Upper lobe of left lung (tissue), 4 donors: ENCODE measurements around the gene ALDH3A2.

Experiments
- EP300 ChIP-seq, 4 donors: sonication (generic); formaldehyde crosslinking; IDR thresholded peaks; one replicate each; pipeline ENCODE4 v1.5.1; 2017; ENCODE audit warnings: antibody characterized with exemption in 4 of 4, control low read depth in 2 of 4
- POLR2AphosphoS5 ChIP-seq, 2 donors: sonication (generic); formaldehyde crosslinking; IDR thresholded peaks; one replicate each; pipeline ENCODE4 v1.5.1; 2017; ENCODE audit warnings: antibody characterized with exemption in 2 of 2

DNA sequence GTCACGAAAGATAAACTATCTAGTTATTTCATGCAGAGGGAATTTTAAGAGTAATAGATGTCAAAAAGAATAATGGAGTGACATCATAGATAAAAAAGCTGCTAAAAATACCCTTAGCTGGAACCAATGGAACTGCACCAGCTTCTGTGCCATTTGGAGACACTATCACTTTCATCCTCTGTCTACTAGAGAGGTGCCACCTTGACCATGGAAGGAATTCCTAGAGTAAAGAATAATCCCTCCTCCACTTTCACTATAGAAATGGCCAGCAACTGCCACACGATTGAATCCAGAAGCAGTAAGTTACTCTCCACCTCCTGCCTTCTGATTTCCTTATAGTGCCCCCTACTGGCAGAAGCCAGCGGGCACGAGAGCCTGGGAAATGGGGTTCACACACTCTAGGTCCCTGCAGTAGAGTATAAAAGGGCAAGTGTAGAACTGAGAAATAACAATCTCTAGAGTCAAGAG lies 2.8 kb upstream of the ALDH3A2 start:
- TF ChIP-seq EP300 (IDR thresholded peaks at IDR 0.05) = no peak
- TF ChIP-seq POLR2AphosphoS5 (IDR thresholded peaks at IDR 0.05) = no peak
